Fibroblast of mammary gland (primary cell): ENCODE data around the gene MISP.

ENCODE experiments used
- DNase-seq: peaks from one replicate; pipeline ENCODE4 v3.0.0-alpha.2; 2010; ENCODE audit warnings: low read depth
- H3K4me3 ChIP-seq: 2 replicates; pipeline ENCODE4 v1.5.1; 2011; ENCODE audit warnings: low read depth, mild to moderate bottlenecking, low read length, moderate library complexity; ENCODE audit not compliant: control insufficient read depth
- TF ChIP-seq, protein P1 (sequence below): conservative IDR thresholded peaks from 2 replicates; pipeline ENCODE4 v1.5.1; 2011; ENCODE audit warnings: low read depth, low read length, inconsistent platforms; ENCODE audit not compliant: control insufficient read depth, insufficient read depth

MISP gene

DNA sequence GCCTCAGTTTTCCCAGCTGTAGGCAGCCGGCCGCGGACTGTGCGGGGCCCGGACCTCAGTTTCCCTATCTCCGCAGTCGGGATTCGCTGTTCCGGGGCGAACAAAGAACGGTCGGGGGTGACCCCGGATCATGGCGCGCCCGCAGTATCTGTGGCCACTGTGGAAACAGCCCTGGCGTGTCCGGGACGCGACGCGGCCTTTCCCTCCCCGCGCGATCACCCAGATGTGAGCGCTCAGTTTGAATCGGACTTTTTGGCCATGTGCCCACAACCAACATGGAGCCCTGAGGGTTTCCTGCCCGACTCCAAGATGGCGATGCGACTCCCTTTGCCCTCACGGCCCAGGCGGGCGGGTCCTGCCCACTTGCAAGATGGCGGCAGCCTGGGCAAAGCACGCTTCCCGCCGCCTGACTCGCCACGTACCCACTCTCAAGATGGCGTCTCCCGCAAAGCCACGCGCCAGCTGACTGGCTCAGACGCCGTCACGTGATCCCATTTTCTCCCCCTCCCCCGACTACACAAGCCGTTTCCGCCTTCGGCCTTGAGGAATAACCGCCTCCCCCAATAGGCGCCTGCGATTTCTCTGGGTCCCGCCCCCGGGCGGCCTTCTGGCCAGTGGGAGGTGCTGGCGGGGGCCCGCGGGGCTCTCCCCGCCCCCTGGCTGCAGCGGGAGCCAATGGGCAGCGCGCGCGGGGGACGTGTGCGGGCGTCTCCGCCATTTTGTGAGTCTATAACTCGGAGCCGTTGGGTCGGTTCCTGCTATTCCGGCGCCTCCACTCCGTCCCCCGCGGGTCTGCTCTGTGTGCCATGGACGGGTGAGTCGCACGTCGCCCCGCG lies 46.0 kb downstream of the MISP start, which contains the start of gene PTBP1:
Gene PTBP1 (plus strand): TSS at position 761 of the 836 bp plus-strand sequence. CDS start 46 bp downstream, at position 807.
- TF ChIP-seq, protein P1, sequence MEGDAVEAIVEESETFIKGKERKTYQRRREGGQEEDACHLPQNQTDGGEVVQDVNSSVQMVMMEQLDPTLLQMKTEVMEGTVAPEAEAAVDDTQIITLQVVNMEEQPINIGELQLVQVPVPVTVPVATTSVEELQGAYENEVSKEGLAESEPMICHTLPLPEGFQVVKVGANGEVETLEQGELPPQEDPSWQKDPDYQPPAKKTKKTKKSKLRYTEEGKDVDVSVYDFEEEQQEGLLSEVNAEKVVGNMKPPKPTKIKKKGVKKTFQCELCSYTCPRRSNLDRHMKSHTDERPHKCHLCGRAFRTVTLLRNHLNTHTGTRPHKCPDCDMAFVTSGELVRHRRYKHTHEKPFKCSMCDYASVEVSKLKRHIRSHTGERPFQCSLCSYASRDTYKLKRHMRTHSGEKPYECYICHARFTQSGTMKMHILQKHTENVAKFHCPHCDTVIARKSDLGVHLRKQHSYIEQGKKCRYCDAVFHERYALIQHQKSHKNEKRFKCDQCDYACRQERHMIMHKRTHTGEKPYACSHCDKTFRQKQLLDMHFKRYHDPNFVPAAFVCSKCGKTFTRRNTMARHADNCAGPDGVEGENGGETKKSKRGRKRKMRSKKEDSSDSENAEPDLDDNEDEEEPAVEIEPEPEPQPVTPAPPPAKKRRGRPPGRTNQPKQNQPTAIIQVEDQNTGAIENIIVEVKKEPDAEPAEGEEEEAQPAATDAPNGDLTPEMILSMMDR = no peak
- DNase-seq = peak; percentile 100
- peak within 1 kb of the TSS; percentile 88 for H3K4me3 ChIP-seq

DNA sequence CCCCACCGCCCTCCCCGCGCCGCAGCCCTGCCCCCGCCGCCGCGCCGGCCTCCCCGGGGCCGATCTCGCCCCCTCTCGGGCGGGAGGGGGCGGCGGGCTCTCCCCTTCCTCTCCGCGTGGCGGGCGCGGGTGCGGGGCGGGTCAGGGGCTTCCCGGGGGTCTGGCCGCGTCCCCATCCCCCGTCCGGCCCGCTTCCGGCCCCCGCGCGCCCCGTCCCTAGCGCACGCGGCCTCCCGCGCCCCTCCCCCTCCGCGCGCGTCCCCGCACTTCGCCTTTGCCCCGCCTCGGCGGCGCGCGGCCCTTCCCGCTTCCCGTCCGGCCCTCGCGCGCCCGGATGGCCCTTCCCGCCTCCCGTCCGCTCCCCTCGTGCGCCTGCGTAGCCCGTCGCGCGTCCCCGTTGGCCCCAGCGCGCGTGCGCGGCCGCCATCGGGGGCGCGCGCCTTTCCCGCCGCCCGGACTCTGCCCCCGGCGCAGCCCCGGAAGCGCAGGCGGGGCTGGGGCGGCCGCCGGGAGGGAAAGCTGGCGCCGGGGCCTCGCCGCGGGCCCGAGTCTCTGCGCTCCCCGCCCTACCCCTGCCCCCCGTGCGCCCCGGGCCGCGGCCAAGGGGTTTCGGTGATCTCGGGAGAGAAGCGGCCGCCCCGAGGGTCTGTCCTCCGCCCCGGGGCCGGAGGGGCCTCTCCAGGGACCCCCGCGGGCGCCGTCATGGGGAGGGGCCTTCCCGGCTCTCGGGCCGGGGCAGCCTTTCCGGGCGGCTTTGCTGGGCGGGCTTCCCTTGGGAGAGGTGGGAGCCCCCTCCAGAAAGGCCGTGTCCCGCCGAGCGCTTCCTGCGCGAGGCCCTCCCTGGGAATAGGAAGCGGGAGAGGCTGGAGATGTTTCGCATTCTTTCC lies 46.9 kb downstream of the MISP start:
- peak; percentile 85 for DNase-seq
- TF ChIP-seq, protein P1 = no peak
- H3K4me3 ChIP-seq = peak overlapping the region; percentile 88

DNA sequence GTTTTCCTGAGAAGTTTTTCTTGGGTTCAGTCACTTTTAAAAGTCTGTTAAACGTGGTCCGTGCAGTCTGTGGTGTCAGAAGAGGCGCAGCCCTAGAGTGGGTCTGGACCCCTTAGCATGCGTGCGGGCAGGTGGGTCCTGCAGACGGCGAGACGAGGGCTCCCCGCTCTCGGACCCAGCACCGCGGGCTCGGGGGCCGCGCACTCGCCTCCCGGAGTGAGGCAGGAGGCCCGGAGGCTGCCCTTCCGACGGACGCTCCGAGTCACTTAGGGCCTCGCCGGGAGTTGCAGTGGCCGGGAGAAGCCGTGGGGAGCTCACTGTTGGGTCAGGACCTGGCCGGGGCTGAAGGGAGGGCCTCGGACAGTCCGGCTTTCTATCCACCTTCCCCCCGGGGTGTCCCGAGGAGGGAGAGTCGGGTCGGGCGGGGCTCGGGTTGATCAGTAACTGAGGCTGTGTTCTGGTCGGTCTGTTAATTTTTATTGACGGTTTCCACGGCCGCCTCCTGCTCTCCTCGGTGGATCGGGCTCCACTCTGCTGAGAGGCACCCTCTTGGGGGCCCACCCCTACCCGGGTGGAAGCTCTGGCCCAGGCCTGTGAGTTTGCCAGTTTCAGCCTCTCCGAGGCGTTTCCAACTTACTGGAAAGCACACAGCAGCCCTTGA lies 47.6 kb downstream of the MISP start:
- TF ChIP-seq, protein P1 = no peak
- DNase-seq = no peak
- H3K4me3 ChIP-seq = peak overlapping the region; percentile 88

DNA sequence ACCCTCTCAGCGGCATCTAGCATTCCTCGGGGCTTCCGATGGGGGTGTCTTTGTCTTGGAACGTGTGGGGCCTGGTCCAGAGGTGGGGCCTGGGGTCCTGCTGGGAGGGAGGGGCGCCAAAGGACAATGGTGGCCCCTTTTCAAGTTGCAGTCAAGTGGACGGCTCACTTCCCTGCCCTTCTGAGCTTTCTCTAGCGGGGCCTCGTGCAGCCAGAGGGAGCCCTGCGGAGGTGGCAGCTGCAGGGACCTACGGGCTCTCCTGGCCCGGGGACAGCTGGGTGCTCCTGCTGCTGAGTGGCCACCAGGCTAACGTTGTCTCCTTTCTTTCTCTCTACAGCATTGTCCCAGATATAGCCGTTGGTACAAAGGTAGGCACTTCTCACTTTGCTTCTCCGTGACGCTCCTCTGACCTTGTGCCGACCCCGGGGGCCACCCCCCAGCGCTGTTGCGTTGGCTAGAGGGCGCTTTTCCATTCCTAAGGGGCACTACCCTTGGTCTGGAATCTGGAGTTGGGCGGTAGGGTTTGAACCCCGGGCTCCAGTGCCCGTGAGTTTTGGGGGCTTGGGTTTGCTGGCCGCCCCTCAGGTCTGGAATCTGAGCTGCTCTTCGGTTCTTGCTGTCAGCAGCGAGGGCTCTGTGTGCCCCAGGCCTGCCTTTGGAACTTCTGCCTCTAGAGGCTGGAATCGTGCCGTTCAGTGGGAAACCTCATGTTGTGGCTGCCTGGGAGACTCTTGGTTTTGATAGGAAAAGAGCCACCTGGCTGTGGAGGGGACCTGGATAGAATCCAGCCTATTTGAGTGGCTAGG lies 48.4 kb downstream of the MISP start:
- H3K4me3 ChIP-seq = peak overlapping the region; percentile 88
- DNase-seq = peak; percentile 53
- TF ChIP-seq, protein P1 = peak; percentile 12

DNA sequence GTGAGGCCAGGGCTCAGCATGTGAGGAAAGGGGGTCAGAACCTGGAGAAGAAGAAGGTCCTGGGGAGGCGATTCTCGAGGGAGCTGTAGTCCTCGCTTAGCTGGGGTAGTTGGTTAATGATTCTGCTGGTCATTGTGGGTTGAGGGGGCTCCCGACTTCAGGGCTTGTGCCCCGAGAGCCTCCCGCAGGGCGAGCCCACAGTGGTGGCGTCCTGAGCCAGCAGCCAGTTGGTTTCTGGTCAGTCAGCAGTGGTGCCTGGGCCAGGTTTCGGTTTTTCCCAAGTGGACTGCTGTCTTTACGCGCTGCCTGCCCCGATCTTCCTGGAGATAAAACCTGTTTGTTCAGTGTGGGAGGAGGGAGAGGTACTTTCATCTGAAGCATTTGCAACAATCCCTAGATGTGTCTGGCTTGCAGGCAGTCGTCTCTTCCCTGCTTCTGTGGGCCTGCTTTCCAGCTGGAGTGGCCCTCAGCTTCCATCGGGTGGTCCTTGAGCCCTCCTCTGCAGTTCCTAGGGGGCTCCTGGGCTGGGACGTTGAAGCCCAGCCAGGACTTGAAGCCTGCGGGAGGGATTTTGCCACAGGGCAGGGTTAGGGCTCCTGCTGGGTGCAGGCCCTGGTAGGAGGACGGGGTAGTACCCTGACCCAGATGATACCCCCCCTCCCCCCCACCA lies 49.6 kb downstream of the MISP start:
- peak overlapping the region; percentile 38 for H3K4me3 ChIP-seq
- TF ChIP-seq, protein P1 = no peak
- peak; percentile 44 for DNase-seq
